Gastrocnemius medialis (tissue), 4 donors: ENCODE results near the gene MEIS2. TPM values are rescaled to one million over a fixed set of nuclear protein-coding genes. Genes with fewer than 3 reads are reported as not detected.

ENCODE experiments used
- ATAC-seq, 2 donors: fragments of 150-250 bp; one replicate each; pipeline ENCODE4 v1.9.1; 2016
- DNase-seq, 2 donors: peaks; one replicate each; pipeline ENCODE4 v3.0.0-alpha.2; 2019
- H3K27ac ChIP-seq, 4 donors: fragments of 200-600 bp; sonication (generic); 1 replicate in 1 of 4; 2 replicates in 3 of 4; pipeline ENCODE4 v1.5.1; 2016 to 2018; ENCODE audit warnings: mild to moderate bottlenecking in 2 of 4, moderate library complexity in 1 of 4
- H3K27me3 ChIP-seq, 3 donors: fragments of 200-600 bp; sonication (generic) in 2 of 3; 1 replicate in 1 of 3; 2 replicates in 2 of 3; pipeline versions ENCODE4 v1.5.1 to v1.6.0; 2016 to 2019; ENCODE audit warnings: mild to moderate bottlenecking in 1 of 3, moderate library complexity in 1 of 3
- H3K36me3 ChIP-seq, 2 donors: fragments of 200-600 bp; sonication (generic) in 1 of 2; one replicate each; pipeline ENCODE4 v1.5.1; 2017 to 2018
- H3K4me1 ChIP-seq, 2 donors: fragments of 200-600 bp; sonication (generic) in 1 of 2; one replicate each; pipeline ENCODE4 v1.5.1; 2016 to 2017; ENCODE audit warnings: mild to moderate bottlenecking in 2 of 2
- H3K4me3 ChIP-seq, 4 donors: fragments of 200-600 bp; sonication (generic) in 3 of 4; 1 replicate in 1 of 4; 2 replicates in 3 of 4; pipeline ENCODE4 v1.5.1; 2016 to 2019; ENCODE audit warnings: mild to moderate bottlenecking in 2 of 4
- H3K9me3 ChIP-seq, 3 donors: fragments of 200-600 bp; sonication (generic) in 2 of 3; 1 replicate in 1 of 3; 2 replicates in 2 of 3; pipeline ENCODE4 v1.5.1; 2016 to 2019
- POLR2A ChIP-seq, 2 donors: fragments of 450-650 bp; IDR thresholded peaks; one replicate each; pipeline ENCODE4 v1.6.1; 2017; ENCODE audit warnings: antibody characterized with exemption in 2 of 2, mild to moderate bottlenecking in 2 of 2, moderate library complexity in 2 of 2
- in situ Hi-C, 4 donors: fragments of 200-750 bp; cut with MboI; loops; one replicate each; pipeline versions ENCODE4 v1.15.0 to v1.8.0; 2017; ENCODE audit warnings: low sequenced_read_pairs in 4 of 4
- intact Hi-C: fragments of 100-400 bp; cut with DNase I; formaldehyde crosslinking; loops from one replicate; pipeline ENCODE4 v1.15.1; 2023; ENCODE audit warnings: low total_unique reads
- total RNA-seq, 4 donors: library from RNA; depleted of rRNA; stranded (reverse); fragments of >200 nt; gene quantifications; one replicate each; pipeline versions ENCODE4 v1.1.0 to v1.2.3, GENCODE V29; 2016
- TF ChIP-seq, protein P1 (sequence below), 5 experiments: fragments of 450-650 bp in 3 of 5; fragments of 200-600 bp in 2 of 5; sonication (generic) in 2 of 5; IDR thresholded peaks in 4 of 5; conservative IDR thresholded peaks in 1 of 5; 1 replicate in 4 of 5; 2 replicates in 1 of 5; pipeline ENCODE4 v1.5.1; 2016 to 2019; ENCODE audit warnings: antibody characterized with exemption in 5 of 5, mild to moderate bottlenecking in 3 of 5, moderate library complexity in 3 of 5

MEIS2 gene
- total RNA-seq, 4 donors from 2014 or later, result 0.31 to 1.8 (median 0.40) TPM; not detected in 1

DNA sequence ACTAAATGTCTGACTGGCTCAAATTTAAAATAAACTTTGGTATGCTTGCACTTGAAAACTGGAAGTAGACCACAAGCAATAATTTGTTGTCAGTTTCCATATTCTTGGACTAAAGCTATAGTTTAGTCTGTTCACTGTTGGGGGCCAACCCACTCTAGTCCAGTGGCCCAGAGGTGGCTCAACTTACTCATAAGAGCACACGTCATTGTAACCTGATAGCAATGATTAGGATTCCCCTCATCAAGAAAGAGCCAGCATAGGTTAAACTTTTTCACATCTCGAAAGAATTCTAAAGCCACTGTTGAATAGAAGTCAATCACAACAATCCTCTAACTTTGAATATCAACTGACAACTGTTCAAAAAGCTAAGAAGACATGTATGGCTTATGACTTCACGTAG, 147.0 kb downstream of the MEIS2 start:
- DNase-seq (no peak), ATAC-seq (no peak)
- peaks cover 0 to 3% (median 0%) of the 10 kb centered on the region in 3 donors for H3K27me3 ChIP-seq
- no peak for TF ChIP-seq POLR2A (IDR thresholded peaks at IDR 0.05)
- TF ChIP-seq, protein P1, sequence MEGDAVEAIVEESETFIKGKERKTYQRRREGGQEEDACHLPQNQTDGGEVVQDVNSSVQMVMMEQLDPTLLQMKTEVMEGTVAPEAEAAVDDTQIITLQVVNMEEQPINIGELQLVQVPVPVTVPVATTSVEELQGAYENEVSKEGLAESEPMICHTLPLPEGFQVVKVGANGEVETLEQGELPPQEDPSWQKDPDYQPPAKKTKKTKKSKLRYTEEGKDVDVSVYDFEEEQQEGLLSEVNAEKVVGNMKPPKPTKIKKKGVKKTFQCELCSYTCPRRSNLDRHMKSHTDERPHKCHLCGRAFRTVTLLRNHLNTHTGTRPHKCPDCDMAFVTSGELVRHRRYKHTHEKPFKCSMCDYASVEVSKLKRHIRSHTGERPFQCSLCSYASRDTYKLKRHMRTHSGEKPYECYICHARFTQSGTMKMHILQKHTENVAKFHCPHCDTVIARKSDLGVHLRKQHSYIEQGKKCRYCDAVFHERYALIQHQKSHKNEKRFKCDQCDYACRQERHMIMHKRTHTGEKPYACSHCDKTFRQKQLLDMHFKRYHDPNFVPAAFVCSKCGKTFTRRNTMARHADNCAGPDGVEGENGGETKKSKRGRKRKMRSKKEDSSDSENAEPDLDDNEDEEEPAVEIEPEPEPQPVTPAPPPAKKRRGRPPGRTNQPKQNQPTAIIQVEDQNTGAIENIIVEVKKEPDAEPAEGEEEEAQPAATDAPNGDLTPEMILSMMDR (IDR thresholded peaks at IDR 0.05 in 4 of 5, conservative IDR thresholded peaks at IDR 0.05 in 1 of 5), result no peak
- H3K27ac ChIP-seq, result no peak overlapping the region
- no peaks in the 10 kb centered on the region for H3K4me1 ChIP-seq
- intact Hi-C loops, result no loop called here
- in situ Hi-C loops, result no loop called here
- no peak overlapping the region for H3K4me3 ChIP-seq
- no peaks in the 10 kb centered on the region for H3K36me3 ChIP-seq
- no peaks in the 10 kb centered on the region for H3K9me3 ChIP-seq

DNA sequence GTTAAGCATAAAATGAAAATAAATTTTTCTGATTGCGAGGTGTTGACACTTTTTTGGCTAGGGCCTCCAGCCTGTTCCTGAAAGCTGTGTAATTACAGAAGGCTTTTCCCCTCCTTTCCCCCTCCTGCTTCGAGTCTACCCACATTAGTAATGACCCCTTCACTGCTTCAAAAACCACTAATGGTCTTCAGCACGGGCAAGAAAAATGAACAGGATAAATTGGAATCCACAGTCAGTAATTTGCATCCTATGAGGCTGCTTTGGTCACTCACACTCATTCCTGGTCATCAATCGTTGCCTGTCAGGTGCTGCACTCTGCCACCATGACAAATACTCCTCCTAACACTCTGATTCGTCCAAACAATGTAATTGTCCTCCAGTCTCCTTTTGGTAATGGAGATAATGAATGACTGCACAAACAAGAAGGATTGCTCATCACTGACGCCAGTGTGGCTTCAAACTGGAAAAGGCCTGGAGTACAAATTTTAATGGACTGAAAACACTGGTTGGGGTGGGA, 148.6 kb downstream of the MEIS2 start:
- Histone ChIP-seq H3K27ac (no peak overlapping the region), H3K4me3 (no peak overlapping the region), H3K36me3 (no peaks in the 10 kb centered on the region), H3K4me1 (no peaks in the 10 kb centered on the region), H3K9me3 (no peaks in the 10 kb centered on the region), H3K27me3 (peaks cover 0 to 3% (median 0%) of the 10 kb centered on the region in 3 donors)
- TF ChIP-seq, protein P1 (IDR thresholded peaks at IDR 0.05 in 4 of 5, conservative IDR thresholded peaks at IDR 0.05 in 1 of 5), result no peak
- TF ChIP-seq POLR2A (IDR thresholded peaks at IDR 0.05), result no peak
- intact Hi-C loops, result no loop called here
- DNase-seq, result no peak
- in situ Hi-C loops, result no loop called here
- no peak for ATAC-seq

DNA sequence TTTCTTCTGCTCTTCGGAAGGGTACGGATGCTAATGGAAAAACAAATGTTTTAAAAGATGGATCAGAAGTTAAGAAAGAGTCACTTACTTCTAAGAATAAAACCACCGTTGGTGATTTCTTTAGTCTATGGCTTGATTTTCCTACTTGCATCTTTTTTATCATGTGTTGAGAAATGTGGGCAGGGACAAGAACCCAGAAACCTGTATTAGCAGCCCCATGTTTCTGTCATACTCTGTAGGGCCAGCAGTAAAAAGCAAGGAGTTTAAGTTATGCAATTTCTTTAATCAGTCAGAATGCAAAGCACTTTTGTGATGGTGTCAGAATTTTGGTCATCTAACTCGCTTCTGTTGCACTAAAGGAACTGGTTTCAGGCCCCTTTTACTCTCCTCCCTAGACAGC, 150.0 kb downstream of the MEIS2 start:
- DNase-seq, result no peak
- Histone ChIP-seq H3K9me3 (no peaks in the 10 kb centered on the region), H3K4me3 (no peak overlapping the region), H3K36me3 (no peaks in the 10 kb centered on the region), H3K4me1 (no peaks in the 10 kb centered on the region), H3K27ac (no peak overlapping the region), H3K27me3 (no peaks in the 10 kb centered on the region)
- in situ Hi-C loops (no loop called here), intact Hi-C loops (no loop called here)
- ATAC-seq, result no peak
- TF ChIP-seq, protein P1 (IDR thresholded peaks at IDR 0.05 in 4 of 5, conservative IDR thresholded peaks at IDR 0.05 in 1 of 5), result no peak
- no peak for TF ChIP-seq POLR2A (IDR thresholded peaks at IDR 0.05)

DNA sequence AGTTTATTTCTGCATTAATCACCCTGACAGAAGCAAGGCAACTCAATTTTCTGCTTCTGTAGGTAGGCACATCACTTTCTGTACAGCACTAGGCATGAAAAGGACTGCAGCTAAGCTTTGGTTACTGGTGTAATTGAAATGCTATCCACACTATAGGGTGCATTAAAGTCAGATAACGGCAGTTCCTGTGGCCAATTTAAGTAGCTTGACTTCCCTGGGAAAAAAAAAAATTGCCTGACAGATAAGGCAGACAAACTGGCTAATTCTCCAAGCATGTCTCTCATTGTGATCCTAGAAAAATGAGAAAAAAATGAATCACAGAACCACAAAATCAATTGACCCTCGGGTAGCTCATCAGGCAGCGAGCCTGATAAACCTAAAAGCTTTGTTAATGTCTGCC, 151.4 kb downstream of the MEIS2 start:
- H3K9me3 ChIP-seq, result no peaks in the 10 kb centered on the region
- in situ Hi-C loops, result no loop called here
- H3K4me3 ChIP-seq, result no peak overlapping the region
- no peaks in the 10 kb centered on the region for H3K36me3 ChIP-seq
- ATAC-seq (no peak), DNase-seq (no peak)
- H3K27ac ChIP-seq, result no peak overlapping the region
- intact Hi-C loops, result no loop called here
- no peaks in the 10 kb centered on the region for H3K4me1 ChIP-seq
- TF ChIP-seq, protein P1 (IDR thresholded peaks at IDR 0.05 in 4 of 5, conservative IDR thresholded peaks at IDR 0.05 in 1 of 5), result no peak
- no peak for TF ChIP-seq POLR2A (IDR thresholded peaks at IDR 0.05)
- H3K27me3 ChIP-seq, result no peaks in the 10 kb centered on the region
